MM.1S (cell line): ENCODE results near the gene TNFRSF1A.

Experiments used
- DNase-seq: peaks from one replicate; pipeline ENCODE4 v3.0.0-alpha.2; 2015
- H2AFZ ChIP-seq: fragments of 300-600 bp; sonication (generic); 2 replicates; pipeline ENCODE4 v1.6.0; 2016; ENCODE audit warnings: antibody characterized with exemption, low read length
- H3F3A ChIP-seq: fragments of 300-600 bp; sonication (generic); 2 replicates; pipeline ENCODE4 v1.6.1; 2016; ENCODE audit warnings: mild to moderate bottlenecking, antibody characterized with exemption, low read length, moderate library complexity, mixed read lengths; ENCODE audit not compliant: insufficient read depth
- H3K27ac ChIP-seq: fragments of 300-600 bp; sonication (generic); 2 replicates; pipeline ENCODE4 v1.5.1; 2016; ENCODE audit warnings: mild to moderate bottlenecking, low read length
- H3K27me3 ChIP-seq: fragments of 300-600 bp; sonication (generic); replicated peaks from 2 replicates; pipeline ENCODE4 v1.6.0; 2016; ENCODE audit warnings: low read length; ENCODE audit not compliant: insufficient read depth
- H3K36me3 ChIP-seq: fragments of 300-600 bp; sonication (generic); replicated peaks from 2 replicates; pipeline ENCODE4 v1.6.1; 2016; ENCODE audit warnings: mild to moderate bottlenecking, low read length, mixed read lengths; ENCODE audit not compliant: insufficient read depth
- H3K4me1 ChIP-seq: fragments of 300-600 bp; sonication (generic); 2 replicates; pipeline ENCODE4 v1.6.1; 2016; ENCODE audit warnings: low read length, mixed read lengths
- H3K4me2 ChIP-seq: fragments of 300-600 bp; sonication (generic); 2 replicates; pipeline ENCODE4 v1.6.0; 2016; ENCODE audit warnings: low read depth, low read length
- H3K4me3 ChIP-seq: fragments of 300-600 bp; sonication (generic); 2 replicates; pipeline ENCODE4 v1.5.1; 2016; ENCODE audit warnings: low read length, mixed read lengths
- H3K79me2 ChIP-seq: fragments of 300-600 bp; sonication (generic); 2 replicates; pipeline ENCODE4 v1.6.1; 2016; ENCODE audit warnings: mixed run types, low read length, mixed read lengths
- H3K9ac ChIP-seq: fragments of 300-600 bp; sonication (generic); 2 replicates; pipeline ENCODE4 v1.6.1; 2016; ENCODE audit warnings: low read length, mixed read lengths
- H3K9me2 ChIP-seq: fragments of 300-600 bp; sonication (generic); replicated peaks from 2 replicates; pipeline ENCODE4 v1.6.1; 2016; ENCODE audit warnings: mild to moderate bottlenecking, low read length, mixed read lengths; ENCODE audit not compliant: insufficient read depth
- H3K9me3 ChIP-seq: fragments of 300-600 bp; sonication (generic); replicated peaks from 2 replicates; pipeline ENCODE4 v1.6.1; 2016; ENCODE audit warnings: mild to moderate bottlenecking, low read length, mixed read lengths; ENCODE audit not compliant: insufficient read depth
- H4K20me1 ChIP-seq: fragments of 300-600 bp; sonication (generic); 2 replicates; pipeline ENCODE4 v1.6.1; 2016; ENCODE audit warnings: mild to moderate bottlenecking, low read length, moderate library complexity, mixed read lengths; ENCODE audit not compliant: insufficient read depth
- CTCF ChIP-seq: fragments of 300-600 bp; sonication (generic); IDR thresholded peaks from 2 replicates; pipeline ENCODE4 v1.5.1; 2016; ENCODE audit warnings: antibody characterized with exemption, low read length, mixed read lengths
- EZH2 ChIP-seq: fragments of 300-600 bp; sonication (generic); optimal IDR thresholded peaks from 2 replicates; pipeline ENCODE3; 2017; ENCODE audit warnings: low read depth, mild to moderate bottlenecking, antibody characterized with exemption, low read length, mixed read lengths
- EZH2phosphoT487 ChIP-seq: fragments of 300-600 bp; sonication (generic); IDR thresholded peaks from 2 replicates; pipeline ENCODE4 v1.6.1; 2018; ENCODE audit warnings: antibody characterized with exemption, low read length

The TNFRSF1A gene

GRCh38 chr12:6370576-6370935 lies 28.7 kb upstream of the TNFRSF1A start:
- H2AFZ ChIP-seq: no peak overlapping the region
- TF ChIP-seq EZH2 (no peak), EZH2phosphoT487 (no peak), CTCF (no peak)
- H3K4me1 ChIP-seq: peaks cover 27% of the 10 kb centered on the region
- no peaks in the 10 kb centered on the region for H4K20me1 ChIP-seq
- H3K9me3 ChIP-seq: no peaks in the 10 kb centered on the region
- DNase-seq: no peak
- H3K9ac ChIP-seq: no peak overlapping the region
- no peak overlapping the region for H3K27ac ChIP-seq
- no peak overlapping the region for H3K4me2 ChIP-seq
- H3K4me3 ChIP-seq: no peak overlapping the region
- H3F3A ChIP-seq: peaks cover 10% of the 10 kb centered on the region; the same call in 1 of the 2 replicates
- no peaks in the 10 kb centered on the region for H3K27me3 ChIP-seq
- no peaks in the 10 kb centered on the region for H3K9me2 ChIP-seq
- no peaks in the 10 kb centered on the region for H3K79me2 ChIP-seq
- no peaks in the 10 kb centered on the region for H3K36me3 ChIP-seq

GRCh38 chr12:6369916-6370575 lies 28.2 kb upstream of the TNFRSF1A start:
- no peak overlapping the region for H3K4me3 ChIP-seq
- H3K4me1 ChIP-seq: peaks cover 27% of the 10 kb centered on the region
- H2AFZ ChIP-seq: no peak overlapping the region
- H4K20me1 ChIP-seq: no peaks in the 10 kb centered on the region
- no peaks in the 10 kb centered on the region for H3K79me2 ChIP-seq
- H3K27me3 ChIP-seq: no peaks in the 10 kb centered on the region
- no peak overlapping the region for H3K27ac ChIP-seq
- peaks cover 10% of the 10 kb centered on the region; the same call in 1 of the 2 replicates for H3F3A ChIP-seq
- no peak for TF ChIP-seq EZH2
- TF ChIP-seq CTCF: no peak
- TF ChIP-seq EZH2phosphoT487: no peak
- no peak overlapping the region for H3K4me2 ChIP-seq
- no peaks in the 10 kb centered on the region for H3K36me3 ChIP-seq
- DNase-seq: no peak
- no peak overlapping the region for H3K9ac ChIP-seq
- H3K9me2 ChIP-seq: no peaks in the 10 kb centered on the region
- H3K9me3 ChIP-seq: no peaks in the 10 kb centered on the region

- H3K36me3 ChIP-seq: no peaks in the 10 kb centered on the region
- no peak for TF ChIP-seq CTCF
- TF ChIP-seq EZH2: no peak
- TF ChIP-seq EZH2phosphoT487: no peak
- no peak overlapping the region for H2AFZ ChIP-seq
- H3K79me2 ChIP-seq: no peaks in the 10 kb centered on the region
- no peak overlapping the region for H3K27ac ChIP-seq
- no peak overlapping the region for H3K4me2 ChIP-seq
- H3K9ac ChIP-seq: no peak overlapping the region
- DNase-seq: no peak
- no peak overlapping the region for H3K4me3 ChIP-seq
- H3K4me1 ChIP-seq: peaks cover 27% of the 10 kb centered on the region
- H3F3A ChIP-seq: peaks cover 14% of the 10 kb centered on the region; the same call in 1 of the 2 replicates
- no peaks in the 10 kb centered on the region for H3K9me2 ChIP-seq
- no peaks in the 10 kb centered on the region for H3K27me3 ChIP-seq
- no peaks in the 10 kb centered on the region for H4K20me1 ChIP-seq
- no peaks in the 10 kb centered on the region for H3K9me3 ChIP-seq
Observed at GRCh38 chr12:6368906-6369525, 27.1 kb upstream of the TNFRSF1A start.
